HG03045 (cell line): ENCODE results near the gene CEP192.

ENCODE experiments used
- ATAC-seq: cut with Tn5 transposase; IDR thresholded peaks from one replicate; pipeline ENCODE4 v1.9.1; 2021; ENCODE audit warnings: mild to moderate bottlenecking, moderate library complexity; ENCODE audit not compliant: unreplicated experiment

The CEP192 gene

GRCh38 chr18:13138420-13139139 lies 147.4 kb downstream of the CEP192 start:
- ATAC-seq: no peak

GRCh38 chr18:13139885-13140450 lies 148.8 kb downstream of the CEP192 start:
- no peak for ATAC-seq

DNA sequence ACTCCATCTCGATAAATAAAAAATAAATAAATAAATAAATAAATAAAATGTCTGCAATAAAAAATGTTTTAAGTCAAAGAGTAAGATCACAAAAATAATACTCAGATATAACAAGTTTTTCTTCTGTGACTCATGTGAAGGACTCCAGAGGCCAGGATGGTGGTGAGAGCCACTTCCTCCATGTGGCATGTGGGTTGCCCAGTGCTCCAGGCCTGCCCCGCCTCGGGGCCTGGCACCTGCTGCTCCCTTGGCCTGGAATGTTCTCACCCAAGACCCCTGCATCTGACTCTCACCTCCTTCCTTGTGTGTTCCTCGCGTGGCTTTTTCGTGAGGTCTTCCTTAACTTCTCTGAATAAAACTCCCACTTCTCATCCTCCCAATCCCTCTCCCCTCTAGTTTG lies 150.0 kb downstream of the CEP192 start:
- ATAC-seq: no peak

DNA sequence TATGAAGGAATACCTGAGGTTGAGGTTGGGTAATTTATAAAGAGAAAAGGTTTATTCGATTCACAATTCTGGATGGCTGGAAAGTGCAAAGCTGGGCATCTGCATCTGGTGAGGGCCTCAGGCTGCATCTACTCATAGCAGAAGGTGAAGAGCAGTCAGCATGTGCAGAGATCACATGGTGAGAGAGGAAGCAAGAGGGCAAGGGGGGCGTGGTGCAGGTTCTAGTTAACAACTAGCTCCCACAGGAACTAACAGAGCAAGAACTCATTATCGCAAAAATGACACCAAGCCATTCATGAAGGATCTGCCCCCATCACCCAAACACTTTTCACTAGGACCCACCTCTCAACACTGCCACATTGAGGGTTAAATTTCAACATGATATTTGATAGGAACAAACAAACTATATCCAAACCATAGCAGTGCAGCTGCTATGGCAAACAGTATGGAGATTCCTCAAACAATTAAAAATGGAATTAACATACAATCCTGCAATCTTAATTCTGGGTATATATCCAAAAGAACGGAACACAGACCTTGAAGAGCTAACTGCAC lies 154.6 kb downstream of the CEP192 start:
- ATAC-seq: no peak

- no peak for ATAC-seq
Observed at GRCh38 chr18:13147130-13147529, 156.0 kb downstream of the CEP192 start.

GRCh38 chr18:13151656-13152055 lies 160.5 kb downstream of the CEP192 start:
- ATAC-seq: no peak

GRCh38 chr18:13158428-13158827 lies 167.3 kb downstream of the CEP192 start:
- no peak for ATAC-seq

- no peak for ATAC-seq
Observed at GRCh38 chr18:13159579-13159978, 168.4 kb downstream of the CEP192 start.

DNA sequence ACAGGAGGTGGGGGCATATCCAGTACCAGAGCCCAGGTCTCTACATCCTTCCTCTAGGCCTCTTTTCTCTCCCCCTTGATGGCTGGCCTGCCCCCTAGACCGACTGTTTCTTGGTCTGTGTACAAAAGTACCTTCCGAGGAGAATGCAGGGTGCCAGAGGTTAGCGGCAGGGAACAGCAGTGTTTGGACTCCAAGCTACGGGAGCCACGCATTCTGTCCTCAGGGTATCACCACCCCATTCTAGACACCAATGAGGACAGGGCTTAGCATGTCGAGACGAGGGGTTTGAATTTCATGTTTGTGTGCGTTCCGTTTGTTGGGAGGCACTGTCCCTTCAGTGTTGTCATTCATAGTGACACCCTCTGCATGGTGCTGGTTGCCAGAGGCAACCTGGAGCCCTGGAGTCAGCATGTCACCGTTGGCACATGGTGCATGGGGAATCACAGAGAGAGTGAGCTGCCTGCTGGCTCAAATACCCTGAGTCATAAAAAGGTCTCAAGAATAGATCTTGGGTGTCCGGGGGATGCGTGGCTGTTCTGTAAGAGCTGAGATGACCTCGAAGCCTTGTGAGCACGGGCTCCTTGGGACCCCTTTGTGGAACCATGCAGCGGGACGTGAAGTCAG lies 170.2 kb downstream of the CEP192 start:
- no peak for ATAC-seq

GRCh38 chr18:13163167-13163927 lies 172.2 kb downstream of the CEP192 start:
- ATAC-seq: no peak

DNA sequence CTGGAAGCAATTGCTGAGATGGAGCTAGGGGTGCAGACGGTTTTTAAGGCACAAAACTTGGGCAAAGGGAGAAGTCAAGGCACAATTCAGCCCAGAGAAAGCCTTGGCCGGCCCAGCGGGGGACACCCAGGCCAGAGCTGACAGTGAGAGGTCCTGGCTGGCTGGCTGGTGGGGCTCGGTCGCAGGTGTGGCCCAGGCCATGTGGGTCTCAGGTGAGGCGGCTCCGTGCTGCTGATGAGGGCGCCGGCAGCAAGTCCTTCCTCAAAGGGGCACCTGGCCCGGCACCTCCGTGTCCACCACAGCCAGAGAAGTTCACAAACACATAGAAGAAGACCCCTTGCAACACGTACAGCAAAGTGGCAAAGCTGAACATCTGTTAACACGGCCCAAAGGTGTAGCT lies 173.2 kb downstream of the CEP192 start:
- no peak for ATAC-seq

DNA sequence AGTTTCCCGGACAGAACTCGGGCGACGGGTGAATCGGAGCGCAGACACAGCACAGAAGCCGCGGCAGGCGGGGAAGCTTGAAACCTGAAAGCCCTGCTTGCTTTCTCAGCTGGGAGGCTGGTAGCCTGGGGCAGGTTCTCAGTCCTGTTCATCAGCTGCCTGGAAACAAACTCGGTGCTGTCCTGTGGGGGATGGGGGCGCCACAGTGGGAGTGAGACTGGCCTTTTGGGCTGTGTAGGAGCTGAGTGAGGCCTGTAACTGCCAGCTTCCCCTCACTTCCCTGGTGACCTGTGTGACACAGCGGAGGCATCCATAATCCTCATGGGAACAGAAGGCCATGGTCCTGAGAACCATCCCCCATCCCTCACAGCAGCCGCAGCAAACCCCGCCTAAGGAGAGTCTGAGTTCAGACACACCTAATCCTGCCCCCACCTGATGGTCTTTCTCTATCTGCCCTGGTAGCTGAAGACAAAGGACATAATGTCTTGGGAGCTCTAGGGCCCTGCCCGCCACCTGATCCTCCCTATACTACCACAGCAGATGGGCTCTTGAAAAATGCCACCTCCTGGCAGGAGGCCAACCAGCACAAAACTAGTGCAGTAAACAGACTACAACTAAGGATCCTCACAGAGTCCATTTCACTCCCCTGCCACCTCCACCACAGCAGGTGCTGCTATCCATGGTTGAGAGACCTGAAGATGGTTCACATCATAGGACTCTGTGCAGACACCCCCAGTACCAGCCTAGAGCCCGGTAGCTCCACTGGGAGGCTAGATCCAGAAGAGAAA lies 174.7 kb downstream of the CEP192 start:
- ATAC-seq: no peak

DNA sequence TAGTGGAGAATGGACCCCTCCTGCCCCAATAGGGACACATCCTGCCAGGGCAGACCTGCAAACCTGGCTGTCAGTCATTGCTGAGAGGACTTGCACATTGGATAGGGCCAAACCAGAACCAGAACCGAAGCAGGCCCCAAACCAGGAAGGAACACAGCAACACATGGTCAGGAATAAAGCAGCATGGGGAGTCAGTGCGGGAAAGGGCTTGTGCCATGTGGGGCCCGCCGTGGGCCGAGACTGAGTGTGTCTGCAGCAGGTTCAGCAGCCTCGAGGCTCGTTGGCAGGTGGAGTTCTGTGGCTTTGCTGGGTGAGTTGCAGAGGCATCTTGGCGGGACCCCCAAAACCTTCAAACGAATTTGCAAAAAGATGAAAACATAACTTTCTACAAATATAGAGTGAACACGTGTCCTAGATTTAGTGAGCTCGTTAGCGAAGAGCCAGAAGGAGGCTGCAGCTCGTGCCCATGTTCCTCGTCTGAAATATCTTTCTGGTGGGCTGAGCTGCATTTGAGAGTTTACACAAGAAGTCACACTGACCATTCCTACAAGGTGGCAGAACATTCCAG lies 182.5 kb downstream of the CEP192 start:
- ATAC-seq: no peak
